Thoracic aorta (tissue), 2 donors: ENCODE measurements around the gene RFPL4A. TPM values are rescaled to one million over a fixed set of nuclear protein-coding genes. Genes with fewer than 3 reads are reported as not detected.
"Not testable (repeated sequence)": the region's sequence is repeated elsewhere in the genome, so short reads cannot be mapped to it uniquely, and the experiment has no call there.

Experiments
- ATAC-seq: fragments of 150-250 bp; one replicate; pipeline ENCODE4 v1.8.0; 2017; ENCODE audit warnings: low read depth; ENCODE audit not compliant: insufficient number of reproducible peaks, low FRiP score
- DNase-seq: peaks from one replicate; pipeline ENCODE4 v3.0.0-alpha.2; 2020; ENCODE audit warnings: low spot score
- H3K27ac ChIP-seq, 2 donors: fragments of 200-600 bp; sonication (generic); 1 replicate in 1 of 2; 2 replicates in 1 of 2; pipeline ENCODE4 v1.5.1; 2016; ENCODE audit warnings: mild to moderate bottlenecking in 2 of 2, moderate library complexity in 2 of 2
- H3K27me3 ChIP-seq: fragments of 200-600 bp; sonication (generic); replicated peaks from 2 replicates; pipeline ENCODE4 v1.6.0; 2016; ENCODE audit warnings: mild to moderate bottlenecking; ENCODE audit not compliant: insufficient read depth
- H3K36me3 ChIP-seq: fragments of 200-600 bp; sonication (generic); one replicate; pipeline ENCODE4 v1.5.1; 2016
- H3K4me1 ChIP-seq, 2 donors: fragments of 200-600 bp; sonication (generic); 1 replicate in 1 of 2; 2 replicates in 1 of 2; pipeline versions ENCODE4 v1.5.1 to v1.6.0; 2016; ENCODE audit warnings: low read depth in 2 of 2, mild to moderate bottlenecking in 1 of 2; ENCODE audit not compliant: control insufficient read depth in 1 of 2
- H3K4me3 ChIP-seq: fragments of 200-600 bp; sonication (generic); 2 replicates; pipeline ENCODE4 v1.5.1; 2016; ENCODE audit warnings: mild to moderate bottlenecking
- H3K9me3 ChIP-seq: fragments of 200-600 bp; sonication (generic); 2 replicates; pipeline ENCODE4 v1.5.1; 2016
- total RNA-seq, 2 donors: library from RNA; depleted of rRNA; stranded (reverse); fragments of >200 nt; gene quantifications; one replicate each; pipeline versions ENCODE4 v1.1.0 to v1.2.3, GENCODE V29; 2016
- TF ChIP-seq, protein P1 (sequence below): fragments of 200-600 bp; sonication (generic); IDR thresholded peaks from one replicate; pipeline ENCODE4 v1.5.1; 2019; ENCODE audit warnings: antibody characterized with exemption

RFPL4A gene
- total RNA-seq, 2 donors from 2014 or later = not detected

DNA sequence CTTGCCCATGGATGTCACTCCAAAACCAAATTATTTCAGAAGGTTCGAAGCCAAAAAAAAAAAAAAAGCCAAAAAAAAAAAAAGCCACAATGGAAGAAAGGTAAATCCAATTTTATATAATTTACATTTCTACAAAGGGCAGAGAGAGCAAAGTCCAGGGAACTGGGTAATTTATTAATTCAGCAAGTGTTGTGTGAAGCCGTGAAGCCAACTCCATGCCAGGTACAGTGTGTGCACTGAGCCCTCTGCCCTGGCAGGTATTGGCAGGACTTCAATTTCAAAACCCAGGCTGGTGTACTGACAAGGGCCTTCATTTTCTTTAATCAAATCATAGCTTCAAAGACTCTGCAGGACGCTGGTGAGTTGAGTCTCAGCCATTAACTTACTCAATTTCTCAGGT lies 5.5 kb upstream of the RFPL4A start:
- H3K4me3 ChIP-seq = no peak overlapping the region
- H3K9me3 ChIP-seq = no peaks in the 10 kb centered on the region
- no peak for ATAC-seq
- no peaks in the 10 kb centered on the region for H3K36me3 ChIP-seq
- TF ChIP-seq, protein P1, sequence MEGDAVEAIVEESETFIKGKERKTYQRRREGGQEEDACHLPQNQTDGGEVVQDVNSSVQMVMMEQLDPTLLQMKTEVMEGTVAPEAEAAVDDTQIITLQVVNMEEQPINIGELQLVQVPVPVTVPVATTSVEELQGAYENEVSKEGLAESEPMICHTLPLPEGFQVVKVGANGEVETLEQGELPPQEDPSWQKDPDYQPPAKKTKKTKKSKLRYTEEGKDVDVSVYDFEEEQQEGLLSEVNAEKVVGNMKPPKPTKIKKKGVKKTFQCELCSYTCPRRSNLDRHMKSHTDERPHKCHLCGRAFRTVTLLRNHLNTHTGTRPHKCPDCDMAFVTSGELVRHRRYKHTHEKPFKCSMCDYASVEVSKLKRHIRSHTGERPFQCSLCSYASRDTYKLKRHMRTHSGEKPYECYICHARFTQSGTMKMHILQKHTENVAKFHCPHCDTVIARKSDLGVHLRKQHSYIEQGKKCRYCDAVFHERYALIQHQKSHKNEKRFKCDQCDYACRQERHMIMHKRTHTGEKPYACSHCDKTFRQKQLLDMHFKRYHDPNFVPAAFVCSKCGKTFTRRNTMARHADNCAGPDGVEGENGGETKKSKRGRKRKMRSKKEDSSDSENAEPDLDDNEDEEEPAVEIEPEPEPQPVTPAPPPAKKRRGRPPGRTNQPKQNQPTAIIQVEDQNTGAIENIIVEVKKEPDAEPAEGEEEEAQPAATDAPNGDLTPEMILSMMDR = no peak
- no peaks in the 10 kb centered on the region for H3K27me3 ChIP-seq
- H3K27ac ChIP-seq = no peak overlapping the region
- H3K4me1 ChIP-seq = no peaks in the 10 kb centered on the region
- no peak for DNase-seq

DNA sequence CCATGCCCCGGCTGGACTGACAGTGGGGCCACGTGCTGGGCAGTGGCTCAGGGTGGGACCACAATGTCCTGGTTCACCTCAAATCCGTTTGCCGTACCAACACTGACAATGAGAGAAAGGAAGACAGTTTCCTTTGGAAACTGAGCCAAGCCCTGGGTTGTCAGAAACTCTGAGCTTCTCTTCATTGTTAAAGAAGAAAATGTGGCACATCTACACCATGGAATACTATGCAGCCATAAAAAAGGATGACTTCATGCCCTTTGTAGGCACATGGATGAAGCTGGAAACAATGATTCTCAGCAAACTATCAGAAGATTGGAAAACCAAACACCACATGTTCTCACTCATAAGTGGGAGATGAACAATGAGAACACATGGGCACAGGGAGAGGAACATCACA lies 2.1 kb upstream of the RFPL4A start:
- H3K27me3 ChIP-seq, ATAC-seq, DNase-seq, H3K4me3 ChIP-seq, H3K27ac ChIP-seq, H3K9me3 ChIP-seq, H3K36me3 ChIP-seq, H3K4me1 ChIP-seq: not testable (repeated sequence)

DNA sequence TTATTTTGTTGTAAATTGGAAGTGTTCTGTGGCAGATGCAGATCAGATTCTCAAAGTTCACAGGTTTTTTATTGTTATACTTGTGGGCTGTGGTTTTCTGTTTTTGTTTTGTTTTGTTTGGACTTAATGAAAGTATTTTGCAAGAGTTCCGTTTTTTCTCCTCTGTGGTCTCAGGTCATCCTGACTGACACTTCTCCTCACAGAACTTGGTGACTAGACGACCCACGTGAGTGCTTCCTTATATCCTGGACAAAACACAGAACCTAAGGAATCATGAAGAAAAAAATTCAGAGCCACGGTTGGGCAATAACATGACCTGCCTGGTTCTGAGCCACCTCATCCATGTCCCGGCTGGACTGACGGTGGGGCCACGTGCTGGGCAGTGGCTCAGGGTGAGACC lies 7.6 kb downstream of the RFPL4A start:
- ATAC-seq (no peak), DNase-seq (no peak)
- no peaks in the 10 kb centered on the region for H3K36me3 ChIP-seq
- H3K4me3 ChIP-seq = no peak overlapping the region
- H3K27me3 ChIP-seq = no peaks in the 10 kb centered on the region
- TF ChIP-seq, protein P1 = no peak
- H3K27ac ChIP-seq = no peak overlapping the region
- H3K4me1 ChIP-seq = no peaks in the 10 kb centered on the region
- no peaks in the 10 kb centered on the region for H3K9me3 ChIP-seq

DNA sequence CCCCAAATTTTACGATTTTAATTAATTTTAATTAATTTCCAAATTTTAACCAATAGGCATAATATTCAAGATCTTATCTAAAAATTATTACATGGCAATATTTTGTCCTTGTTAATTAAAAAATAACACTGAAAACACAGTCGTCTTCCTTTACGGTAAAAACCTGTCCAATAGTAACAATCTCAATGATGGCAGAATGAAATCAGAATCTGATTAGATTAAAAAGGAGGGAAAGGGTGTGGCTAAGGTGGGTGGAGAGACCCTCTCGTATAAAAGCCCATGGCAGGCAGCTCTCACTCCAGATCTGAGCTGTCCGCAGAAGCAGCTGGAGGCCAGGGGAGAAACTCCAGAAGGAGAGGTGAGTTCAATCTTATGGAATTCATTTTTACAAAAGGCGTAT lies 9.9 kb downstream of the RFPL4A start, which contains the start of gene RFPL4AL1:
Gene RFPL4AL1 (plus strand): TSS at position 301 of the 400 bp plus-strand sequence. CDS start 2,687 bp downstream, outside the sequence.
- not testable (repeated sequence) for H3K4me3 ChIP-seq, DNase-seq, H3K9me3 ChIP-seq, H3K4me1 ChIP-seq, H3K27me3 ChIP-seq, H3K36me3 ChIP-seq, H3K27ac ChIP-seq, ATAC-seq

DNA sequence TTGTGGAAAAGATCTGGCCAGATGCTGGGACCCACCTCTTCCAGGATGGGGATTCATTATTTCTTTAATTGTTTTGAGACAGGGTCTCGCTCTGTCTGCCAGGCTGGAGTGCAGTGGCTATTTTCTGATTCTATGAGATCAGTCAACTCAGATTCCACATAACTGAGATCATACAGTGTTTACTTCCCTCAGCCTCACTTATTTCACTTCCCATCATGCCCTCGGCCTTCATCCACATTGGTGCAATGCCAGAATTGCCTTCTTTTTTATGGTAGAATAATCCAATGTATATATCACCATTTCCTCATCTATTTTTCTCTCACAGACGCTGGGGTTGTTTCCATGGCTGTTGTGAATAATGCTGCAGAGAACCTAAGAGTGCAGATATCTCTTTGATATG lies 10.7 kb downstream of the RFPL4A start:
- not testable (repeated sequence) for H3K4me1 ChIP-seq, ATAC-seq, H3K4me3 ChIP-seq, H3K27me3 ChIP-seq, H3K36me3 ChIP-seq, H3K27ac ChIP-seq, DNase-seq, H3K9me3 ChIP-seq

DNA sequence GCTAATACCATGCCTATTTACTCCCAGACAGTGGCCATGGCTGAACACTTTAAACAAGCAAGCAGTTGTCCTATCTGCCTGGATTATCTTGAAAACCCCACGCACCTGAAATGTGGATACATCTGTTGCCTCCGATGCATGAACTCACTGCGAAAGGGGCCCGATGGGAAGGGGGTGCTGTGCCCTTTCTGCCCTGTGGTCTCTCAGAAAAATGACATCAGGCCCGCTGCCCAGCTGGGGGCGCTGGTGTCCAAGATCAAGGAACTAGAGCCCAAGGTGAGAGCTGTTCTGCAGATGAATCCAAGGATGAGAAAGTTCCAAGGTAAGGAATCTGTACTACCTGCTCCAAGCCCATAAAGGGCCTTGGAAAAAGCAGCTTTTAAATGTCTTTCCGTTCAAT lies 18.6 kb downstream of the RFPL4A start:
- H3K4me1 ChIP-seq = no peaks in the 10 kb centered on the region
- no peaks in the 10 kb centered on the region for H3K27me3 ChIP-seq
- no peaks in the 10 kb centered on the region for H3K36me3 ChIP-seq
- DNase-seq (no peak), ATAC-seq (no peak)
- no peaks in the 10 kb centered on the region for H3K9me3 ChIP-seq
- TF ChIP-seq, protein P1 = no peak
- H3K27ac ChIP-seq = no peak overlapping the region
- no peak overlapping the region for H3K4me3 ChIP-seq

DNA sequence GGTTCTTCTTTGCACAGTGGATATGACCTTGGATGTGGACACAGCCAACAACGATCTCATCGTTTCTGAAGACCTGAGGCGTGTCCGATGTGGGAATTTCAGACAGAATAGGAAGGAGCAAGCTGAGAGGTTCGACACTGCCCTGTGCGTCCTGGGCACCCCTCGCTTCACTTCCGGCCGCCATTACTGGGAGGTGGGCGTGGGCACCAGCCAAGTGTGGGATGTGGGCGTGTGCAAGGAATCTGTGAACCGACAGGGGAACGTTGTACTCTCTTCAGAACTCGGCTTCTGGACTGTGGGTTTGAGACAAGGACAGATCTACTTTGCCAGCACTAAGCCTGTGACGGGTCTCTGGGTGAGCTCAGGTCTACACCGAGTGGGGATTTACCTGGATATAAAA lies 19.4 kb downstream of the RFPL4A start:
- DNase-seq = no peak
- no peak for ATAC-seq
- TF ChIP-seq, protein P1 = no peak
- no peak overlapping the region for H3K4me3 ChIP-seq
- no peak overlapping the region for H3K27ac ChIP-seq
- H3K9me3 ChIP-seq = no peaks in the 10 kb centered on the region
- H3K36me3 ChIP-seq = no peaks in the 10 kb centered on the region
- no peaks in the 10 kb centered on the region for H3K27me3 ChIP-seq
- H3K4me1 ChIP-seq = no peaks in the 10 kb centered on the region
